Activated CD8-positive, alpha-beta T cell treated with anti-CD3 and anti-CD28 coated beads for 36 hours (primary cell): ENCODE results near the gene MAP1B. TPM values are rescaled to one million over a fixed set of nuclear protein-coding genes. Genes with fewer than 3 reads are reported as not detected.

Experiments used
- ATAC-seq: fragments of 200-7000 bp; cut with Tn5 transposase; one replicate; pipeline ENCODE4 v1.10.0; 2021; ENCODE audit warnings: mild to moderate bottlenecking, moderate library complexity
- CTCF ChIA-PET: fragments of 350-600 bp; sonication (Branson Sonifier 250); formaldehyde crosslinking; loops from one replicate; lab custom pipeline; 2021; ENCODE audit warnings: antibody characterized with exemption; lab: Charles Lee
- POLR2A ChIA-PET: fragments of 350-600 bp; sonication (Branson Sonifier 250); formaldehyde crosslinking; loops from one replicate; lab custom pipeline; 2021; ENCODE audit warnings: antibody characterized with exemption; lab: Charles Lee
- DNase-seq: peaks from one replicate; pipeline ENCODE4 v3.0.0-alpha.2; 2020
- H3K27ac Mint-ChIP-seq: one replicate; pipeline ENCODE4 v1.8.0; 2021; ENCODE audit warnings: mild to moderate bottlenecking, mixed read lengths
- H3K27me3 Mint-ChIP-seq: one replicate; pipeline ENCODE4 v1.8.0; 2021; ENCODE audit warnings: mixed read lengths
- H3K36me3 Mint-ChIP-seq: one replicate; pipeline ENCODE4 v1.8.0; 2021; ENCODE audit warnings: low read depth, mixed read lengths
- H3K4me1 Mint-ChIP-seq: one replicate; pipeline ENCODE4 v1.8.0; 2021; ENCODE audit warnings: low read depth, mixed read lengths
- H3K4me3 Mint-ChIP-seq: one replicate; pipeline ENCODE4 v1.8.0; 2021; ENCODE audit warnings: mild to moderate bottlenecking, moderate library complexity, mixed read lengths
- H3K9me3 Mint-ChIP-seq: one replicate; pipeline ENCODE4 v1.8.0; 2021; ENCODE audit warnings: mixed read lengths
- CTCF ChIP-seq: fragments of 200-600 bp; IDR thresholded peaks from one replicate; pipeline ENCODE4 v1.8.0; 2022; ENCODE audit warnings: antibody characterized with exemption, mild to moderate bottlenecking
- intact Hi-C: fragments of 100-400 bp; cut with micrococcal nuclease; formaldehyde crosslinking; loops from one replicate; pipeline ENCODE4 v1.10.0; 2022
- microRNA-seq: library from miRNA; unstranded; fragments of <30 nt; microRNA quantifications from one replicate; pipeline ENCODE4 v1.2.0, GENCODE V29; 2022; ENCODE audit warnings: borderline microRNAs expressed, borderline replicate concordance
- total RNA-seq, 2 experiments: library from RNA; stranded (reverse); gene quantifications; one replicate each; pipeline ENCODE4 v1.2.3, GENCODE V29; 2021

MAP1B gene
- total RNA-seq, 2 experiments from 2014 or later: 0.09 to 0.25 TPM

DNA sequence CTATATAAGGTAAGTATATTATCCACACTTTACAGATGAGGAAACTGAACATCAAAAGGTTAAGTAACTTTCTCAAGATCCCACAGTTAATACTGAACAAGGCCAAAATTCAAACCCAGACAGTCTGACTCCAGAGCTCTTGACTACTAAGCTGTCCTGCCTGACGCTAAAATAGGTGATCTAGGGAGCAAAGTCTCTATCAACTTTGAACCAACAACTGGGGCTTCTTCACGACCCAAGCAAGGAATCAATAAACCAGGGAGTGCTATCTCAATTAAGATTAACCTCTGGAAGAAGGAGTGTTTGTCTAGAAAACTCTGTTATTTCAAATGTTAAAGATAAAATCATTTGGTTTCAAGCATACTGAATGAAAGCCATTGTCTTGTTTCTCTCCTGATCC is 148.4 kb downstream of the MAP1B start:
- H3K4me3 Mint-ChIP-seq: no peak overlapping the region
- ChIA-PET POLR2A (no interaction called here), CTCF (no interaction called here)
- H3K9me3 Mint-ChIP-seq: no peaks in the 10 kb centered on the region
- peaks cover 32% of the 10 kb centered on the region for H3K36me3 Mint-ChIP-seq
- no peaks in the 10 kb centered on the region for H3K27me3 Mint-ChIP-seq
- no peak for TF ChIP-seq CTCF
- peaks cover 17% of the 10 kb centered on the region for H3K4me1 Mint-ChIP-seq
- DNase-seq (no peak), ATAC-seq (no peak)
- intact Hi-C loops: no loop called here
- no peak overlapping the region for H3K27ac Mint-ChIP-seq

DNA sequence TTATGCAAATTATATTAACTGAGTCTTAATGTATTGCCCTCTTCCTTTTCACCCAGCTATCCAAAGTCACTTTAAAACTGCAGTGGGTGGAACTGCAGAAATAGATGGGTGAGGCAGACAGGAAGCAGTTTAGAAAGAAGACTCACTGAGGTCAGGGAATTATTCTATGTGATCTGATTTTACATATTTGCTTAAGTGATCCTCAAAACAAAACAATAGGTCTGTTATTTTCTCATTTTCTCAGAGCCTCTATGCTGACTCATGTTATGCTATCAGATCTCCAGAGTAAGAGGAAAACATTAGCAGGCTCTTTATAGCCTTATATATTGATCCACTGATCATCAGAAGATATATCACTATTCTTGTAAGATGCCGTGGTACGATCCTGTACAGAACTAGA is 149.3 kb downstream of the MAP1B start:
- intact Hi-C loops: no loop called here
- no peak overlapping the region for H3K27ac Mint-ChIP-seq
- no peaks in the 10 kb centered on the region for H3K9me3 Mint-ChIP-seq
- no peaks in the 10 kb centered on the region for H3K27me3 Mint-ChIP-seq
- no peak overlapping the region for H3K4me3 Mint-ChIP-seq
- TF ChIP-seq CTCF: no peak
- CTCF ChIA-PET: interaction anchor here (0.9 kb wide), 1 partner anchor 8 kb away, joined by 3 read pairs; no protein-coding TSS in a partner anchor
- ATAC-seq (no peak), DNase-seq (no peak)
- POLR2A ChIA-PET: no interaction called here
- peaks cover 17% of the 10 kb centered on the region for H3K4me1 Mint-ChIP-seq
- peaks cover 33% of the 10 kb centered on the region for H3K36me3 Mint-ChIP-seq

Small RNA genes lying within 50 kb of the gene (microRNA-seq; reads per million reads assigned to microRNA genes)
- not detected for gene MIR4803

Other genes with a start within 250 kb of the MAP1B start
- gene MRPS27, start 212.8 kb downstream of the MAP1B start, total RNA-seq: 10 to 100 TPM; 91.5 to 99.1 TPM
- 10 to 100 TPM; 10.9 to 11.7 TPM for gene PTCD2, start 212.9 kb downstream of the MAP1B start, total RNA-seq